Measurements from ENCODE around the gene GABBR2.

The GABBR2 gene

GRCh38 chr9:98708933-98709911 is at the start of gene GABBR2:
TSS of gene GABBR2 (minus strand) at chr9:98708935. CDS start at chr9:98708737, 198 bp downstream.
- no peaks in the 10 kb centered on the region for H3K9me3 ChIP-seq (ENCODE audit: control insufficient read depth, insufficient read depth, low read length)
- peak within 1 kb of the TSS; percentile 52; the same call in 1 of the 2 replicates for H3K4me3 ChIP-seq (ENCODE audit: low read length)
- H3K36me3 ChIP-seq (ENCODE audit: control insufficient read depth, insufficient read depth, low read length): no peaks in the 10 kb centered on the region
- H3K27me3 ChIP-seq (ENCODE audit: control insufficient read depth, insufficient read depth, low read length): peaks cover 40% of the 10 kb centered on the region
- peaks cover 5% of the 10 kb centered on the region for H3K4me1 ChIP-seq (ENCODE audit: control insufficient read depth, insufficient read depth, low read length)
- no peak within 1 kb of the TSS for H3K27ac ChIP-seq (ENCODE audit: low read length)
- WGBS (ENCODE audit: insufficient coverage, insufficient read length): no CpG with 5 or more reads among the region's 111 CpGs
- no peak for DNase-seq (ENCODE audit: low read depth, low spot score)

GRCh38 chr9:98755006-98755618 is 46.4 kb upstream of the GABBR2 start:
- Histone ChIP-seq H3K4me1 (ENCODE audit: control insufficient read depth, insufficient read depth, low read length) (no peaks in the 10 kb centered on the region), H3K36me3 (ENCODE audit: control insufficient read depth, insufficient read depth, low read length) (peaks cover 5% of the 10 kb centered on the region; the same call in 1 of the 2 replicates), H3K4me3 (ENCODE audit: low read length) (no peak overlapping the region), H3K27ac (ENCODE audit: low read length) (no peak overlapping the region), H3K27me3 (ENCODE audit: control insufficient read depth, insufficient read depth, low read length) (no peaks in the 10 kb centered on the region), H3K9me3 (ENCODE audit: control insufficient read depth, insufficient read depth, low read length) (no peaks in the 10 kb centered on the region; the same call in 1 of the 2 replicates)
- DNase-seq (ENCODE audit: low read depth, low spot score): no peak
- no CpG with 5 or more reads among the region's 6 CpGs for WGBS (ENCODE audit: insufficient coverage, insufficient read length)

GRCh38 chr9:98751210-98751609 is 42.5 kb upstream of the GABBR2 start:
- no peaks in the 10 kb centered on the region for H3K4me1 ChIP-seq (ENCODE audit: control insufficient read depth, insufficient read depth, low read length)
- no peaks in the 10 kb centered on the region for H3K9me3 ChIP-seq (ENCODE audit: control insufficient read depth, insufficient read depth, low read length)
- H3K4me3 ChIP-seq (ENCODE audit: low read length): no peak overlapping the region
- H3K36me3 ChIP-seq (ENCODE audit: control insufficient read depth, insufficient read depth, low read length): peaks cover 14% of the 10 kb centered on the region; the same call in 1 of the 2 replicates
- no peaks in the 10 kb centered on the region for H3K27me3 ChIP-seq (ENCODE audit: control insufficient read depth, insufficient read depth, low read length)
- no CpG with 5 or more reads among the region's 2 CpGs for WGBS (ENCODE audit: insufficient coverage, insufficient read length)
- no peak for DNase-seq (ENCODE audit: low read depth, low spot score)
- no peak overlapping the region for H3K27ac ChIP-seq (ENCODE audit: low read length)

GRCh38 chr9:98750364-98751060 is 41.8 kb upstream of the GABBR2 start:
- no CpG with 5 or more reads among the region's 5 CpGs for WGBS (ENCODE audit: insufficient coverage, insufficient read length)
- peaks cover 14% of the 10 kb centered on the region; the same call in 1 of the 2 replicates for H3K36me3 ChIP-seq (ENCODE audit: control insufficient read depth, insufficient read depth, low read length)

GRCh38 chr9:98747476-98747875 is 38.7 kb upstream of the GABBR2 start:
- Histone ChIP-seq H3K27me3 (ENCODE audit: control insufficient read depth, insufficient read depth, low read length) (no peaks in the 10 kb centered on the region), H3K36me3 (ENCODE audit: control insufficient read depth, insufficient read depth, low read length) (peaks cover 15% of the 10 kb centered on the region; the same call in 1 of the 2 replicates), H3K27ac (ENCODE audit: low read length) (no peak overlapping the region), H3K9me3 (ENCODE audit: control insufficient read depth, insufficient read depth, low read length) (no peaks in the 10 kb centered on the region), H3K4me1 (ENCODE audit: control insufficient read depth, insufficient read depth, low read length) (no peaks in the 10 kb centered on the region), H3K4me3 (ENCODE audit: low read length) (no peak overlapping the region)
- WGBS (ENCODE audit: insufficient coverage, insufficient read length): no CpG with 5 or more reads among the region's 5 CpGs
- no peak for DNase-seq (ENCODE audit: low read depth, low spot score)

More at GRCh38 chr9:98750364-98751060, 41.8 kb upstream of the GABBR2 start:
- H3K4me1 ChIP-seq (ENCODE audit: control insufficient read depth, insufficient read depth, low read length): no peaks in the 10 kb centered on the region
- no peak for DNase-seq (ENCODE audit: low read depth, low spot score)
- H3K27ac ChIP-seq (ENCODE audit: low read length): no peak overlapping the region
- H3K9me3 ChIP-seq (ENCODE audit: control insufficient read depth, insufficient read depth, low read length): no peaks in the 10 kb centered on the region
- H3K4me3 ChIP-seq (ENCODE audit: low read length): no peak overlapping the region
- no peaks in the 10 kb centered on the region for H3K27me3 ChIP-seq (ENCODE audit: control insufficient read depth, insufficient read depth, low read length)

- Histone ChIP-seq H3K36me3 (ENCODE audit: control insufficient read depth, insufficient read depth, low read length) (peaks cover 15% of the 10 kb centered on the region; the same call in 1 of the 2 replicates), H3K4me3 (ENCODE audit: low read length) (no peak overlapping the region), H3K27me3 (ENCODE audit: control insufficient read depth, insufficient read depth, low read length) (no peaks in the 10 kb centered on the region), H3K27ac (ENCODE audit: low read length) (no peak overlapping the region), H3K4me1 (ENCODE audit: control insufficient read depth, insufficient read depth, low read length) (no peaks in the 10 kb centered on the region), H3K9me3 (ENCODE audit: control insufficient read depth, insufficient read depth, low read length) (no peaks in the 10 kb centered on the region)
- WGBS (ENCODE audit: insufficient coverage, insufficient read length): no CpG with 5 or more reads among the region's 7 CpGs
- DNase-seq (ENCODE audit: low read depth, low spot score): no peak
These were observed 36.7 kb upstream of the GABBR2 start for GRCh38 chr9:98745470-98745869.

GRCh38 chr9:98743818-98744611 is 35.3 kb upstream of the GABBR2 start:
- Histone ChIP-seq H3K27me3 (ENCODE audit: control insufficient read depth, insufficient read depth, low read length) (no peaks in the 10 kb centered on the region), H3K36me3 (ENCODE audit: control insufficient read depth, insufficient read depth, low read length) (peaks cover 11% of the 10 kb centered on the region; the same call in 1 of the 2 replicates), H3K4me1 (ENCODE audit: control insufficient read depth, insufficient read depth, low read length) (no peaks in the 10 kb centered on the region), H3K4me3 (ENCODE audit: low read length) (no peak overlapping the region; the same call in 1 of the 2 replicates), H3K9me3 (ENCODE audit: control insufficient read depth, insufficient read depth, low read length) (no peaks in the 10 kb centered on the region), H3K27ac (ENCODE audit: low read length) (no peak overlapping the region)
- WGBS (ENCODE audit: insufficient coverage, insufficient read length): no CpG with 5 or more reads among the region's 14 CpGs
- no peak for DNase-seq (ENCODE audit: low read depth, low spot score)

GRCh38 chr9:98743329-98743728 is 34.6 kb upstream of the GABBR2 start:
- WGBS (ENCODE audit: insufficient coverage, insufficient read length): no CpG with 5 or more reads among the region's 2 CpGs
- H3K4me3 ChIP-seq (ENCODE audit: low read length): no peak overlapping the region

GRCh38 chr9:98742325-98743280 is 33.9 kb upstream of the GABBR2 start:
- H3K36me3 ChIP-seq (ENCODE audit: control insufficient read depth, insufficient read depth, low read length): peaks cover 8% of the 10 kb centered on the region; the same call in 1 of the 2 replicates
- no CpG with 5 or more reads among the region's 10 CpGs for WGBS (ENCODE audit: insufficient coverage, insufficient read length)
- DNase-seq (ENCODE audit: low read depth, low spot score): no peak
- no peaks in the 10 kb centered on the region for H3K27me3 ChIP-seq (ENCODE audit: control insufficient read depth, insufficient read depth, low read length)
- H3K4me1 ChIP-seq (ENCODE audit: control insufficient read depth, insufficient read depth, low read length): no peaks in the 10 kb centered on the region
- no peak overlapping the region for H3K27ac ChIP-seq (ENCODE audit: low read length)
- H3K9me3 ChIP-seq (ENCODE audit: control insufficient read depth, insufficient read depth, low read length): no peaks in the 10 kb centered on the region
- no peak overlapping the region for H3K4me3 ChIP-seq (ENCODE audit: low read length)

More at GRCh38 chr9:98743329-98743728, 34.6 kb upstream of the GABBR2 start:
- Histone ChIP-seq H3K27me3 (ENCODE audit: control insufficient read depth, insufficient read depth, low read length) (no peaks in the 10 kb centered on the region), H3K4me1 (ENCODE audit: control insufficient read depth, insufficient read depth, low read length) (no peaks in the 10 kb centered on the region), H3K27ac (ENCODE audit: low read length) (no peak overlapping the region), H3K36me3 (ENCODE audit: control insufficient read depth, insufficient read depth, low read length) (peaks cover 9% of the 10 kb centered on the region; the same call in 1 of the 2 replicates), H3K9me3 (ENCODE audit: control insufficient read depth, insufficient read depth, low read length) (no peaks in the 10 kb centered on the region)
- no peak for DNase-seq (ENCODE audit: low read depth, low spot score)
